Ovary (tissue), 3 donors: Measurements from ENCODE around the gene SLC7A5.
"Not testable (repeated sequence)": the region's sequence is repeated elsewhere in the genome, so short reads cannot be mapped to it uniquely, and the experiment has no call there.

Experiments
- CTCF ChIP-seq, 3 donors: fragments of 450-650 bp in 2 of 3; fragments of 200-600 bp in 1 of 3; IDR thresholded peaks; one replicate each; pipeline versions ENCODE4 v1.5.1 to v1.8.0; 2016 to 2022; ENCODE audit warnings: antibody characterized with exemption in 3 of 3, mild to moderate bottlenecking in 1 of 3
- POLR2A ChIP-seq: fragments of 450-650 bp; IDR thresholded peaks from one replicate; pipeline ENCODE4 v1.6.1; 2017; ENCODE audit warnings: antibody characterized with exemption, mild to moderate bottlenecking, moderate library complexity
- donor health status: DM: no; HTN: no; CAD: no.

GRCh38 chr16:87863327-87863635 is 6.0 kb downstream of the SLC7A5 start:
- TF ChIP-seq POLR2A; CTCF (IDR thresholded peaks at IDR 0.05): not testable (repeated sequence)
